Testis (tissue), 2 donors: ENCODE measurements around the gene AUTS2.

Experiments used
- POLR2A ChIP-seq: fragments of 450-650 bp; IDR thresholded peaks from one replicate; pipeline ENCODE4 v1.6.1; 2017; ENCODE audit warnings: antibody characterized with exemption, mild to moderate bottlenecking, moderate library complexity
- TF ChIP-seq, protein P1 (sequence below), 3 experiments: fragments of 450-650 bp in 2 of 3; fragments of 200-600 bp in 1 of 3; sonication (generic) in 1 of 3; IDR thresholded peaks; one replicate each; pipeline ENCODE4 v1.5.1; 2016 to 2019; ENCODE audit warnings: antibody characterized with exemption in 3 of 3, mild to moderate bottlenecking in 2 of 3, moderate library complexity in 1 of 3

DNA sequence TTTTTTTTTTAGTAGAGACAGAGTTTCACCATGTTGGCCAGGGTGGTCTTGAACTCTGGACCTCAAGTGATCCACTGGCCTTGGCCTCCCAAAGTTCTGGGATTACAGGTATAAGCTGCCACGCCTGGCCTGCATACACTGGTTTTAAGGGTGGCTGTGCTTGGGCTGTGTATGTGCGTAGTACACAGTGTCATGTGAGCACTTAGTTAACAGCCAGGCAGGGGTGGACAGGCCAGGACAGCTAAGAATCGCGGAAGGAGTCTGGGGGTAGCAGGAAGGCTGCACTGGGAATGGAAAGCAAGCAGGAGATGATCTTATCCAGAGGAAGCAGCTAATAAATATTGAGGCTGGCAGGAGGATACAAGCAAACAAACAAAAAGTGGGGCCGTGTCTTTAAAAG, 1153.6 kb downstream of the AUTS2 start:
- TF ChIP-seq, protein P1, sequence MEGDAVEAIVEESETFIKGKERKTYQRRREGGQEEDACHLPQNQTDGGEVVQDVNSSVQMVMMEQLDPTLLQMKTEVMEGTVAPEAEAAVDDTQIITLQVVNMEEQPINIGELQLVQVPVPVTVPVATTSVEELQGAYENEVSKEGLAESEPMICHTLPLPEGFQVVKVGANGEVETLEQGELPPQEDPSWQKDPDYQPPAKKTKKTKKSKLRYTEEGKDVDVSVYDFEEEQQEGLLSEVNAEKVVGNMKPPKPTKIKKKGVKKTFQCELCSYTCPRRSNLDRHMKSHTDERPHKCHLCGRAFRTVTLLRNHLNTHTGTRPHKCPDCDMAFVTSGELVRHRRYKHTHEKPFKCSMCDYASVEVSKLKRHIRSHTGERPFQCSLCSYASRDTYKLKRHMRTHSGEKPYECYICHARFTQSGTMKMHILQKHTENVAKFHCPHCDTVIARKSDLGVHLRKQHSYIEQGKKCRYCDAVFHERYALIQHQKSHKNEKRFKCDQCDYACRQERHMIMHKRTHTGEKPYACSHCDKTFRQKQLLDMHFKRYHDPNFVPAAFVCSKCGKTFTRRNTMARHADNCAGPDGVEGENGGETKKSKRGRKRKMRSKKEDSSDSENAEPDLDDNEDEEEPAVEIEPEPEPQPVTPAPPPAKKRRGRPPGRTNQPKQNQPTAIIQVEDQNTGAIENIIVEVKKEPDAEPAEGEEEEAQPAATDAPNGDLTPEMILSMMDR (IDR thresholded peaks at IDR 0.05): no peak
- no peak for TF ChIP-seq POLR2A
